Nephron (organoid): ENCODE data around the gene KRTAP10-12.

ENCODE experiments used
- H3K27ac Mint-ChIP-seq, 3 experiments: 2 replicates each; pipeline ENCODE4 v1.8.0; 2020; ENCODE audit warnings: mixed read lengths in 3 of 3, mild to moderate bottlenecking in 2 of 3, moderate library complexity in 1 of 3
- H3K27me3 Mint-ChIP-seq: 2 replicates; pipeline ENCODE4 v1.8.0; 2021; ENCODE audit warnings: low read depth, mild to moderate bottlenecking, moderate library complexity, mixed read lengths
- H3K36me3 Mint-ChIP-seq: 2 replicates; pipeline ENCODE4 v1.8.0; 2020; ENCODE audit warnings: low read depth, mixed read lengths
- H3K4me1 Mint-ChIP-seq: 2 replicates; pipeline ENCODE4 v1.8.0; 2020; ENCODE audit warnings: mixed read lengths
- H3K4me3 Mint-ChIP-seq, 3 experiments: 2 replicates each; pipeline ENCODE4 v1.8.0; 2020; ENCODE audit warnings: mild to moderate bottlenecking in 3 of 3, mixed read lengths in 3 of 3, moderate library complexity in 2 of 3
- H3K9me3 Mint-ChIP-seq: 2 replicates; pipeline ENCODE4 v1.8.0; 2020; ENCODE audit warnings: mixed read lengths
- CTCF ChIP-seq, 3 experiments: fragments of 200-600 bp; sonication (generic); IDR thresholded peaks; one replicate each; pipeline ENCODE4 v1.5.0; 2021; ENCODE audit warnings: antibody characterized with exemption in 3 of 3; ENCODE audit not compliant: unreplicated experiment in 3 of 3

The KRTAP10-12 gene

GRCh38 chr21:44708213-44708865, 11.4 kb downstream of the KRTAP10-12 start:
- Mint-ChIP-seq H3K4me1 (peaks cover 19% of the 10 kb centered on the region), H3K4me3 (no peak overlapping the region), H3K36me3 (no peaks in the 10 kb centered on the region), H3K9me3 (peaks cover 5% of the 10 kb centered on the region), H3K27me3 (peaks cover 100% of the 10 kb centered on the region), H3K27ac (no peak overlapping the region)
- no peak for TF ChIP-seq CTCF (IDR thresholded peaks at IDR 0.05; ENCODE audit: unreplicated experiment in 3 of 3)

- TF ChIP-seq CTCF (IDR thresholded peaks at IDR 0.05; ENCODE audit: unreplicated experiment in 3 of 3), result no peak
- H3K4me3 Mint-ChIP-seq, result peak overlapping the region in 2 of 3 experiments; percentile 50 to 56
- peaks cover 100% of the 10 kb centered on the region for H3K27me3 Mint-ChIP-seq
- H3K36me3 Mint-ChIP-seq, result no peaks in the 10 kb centered on the region
- H3K9me3 Mint-ChIP-seq, result peaks cover 5% of the 10 kb centered on the region
- H3K27ac Mint-ChIP-seq, result no peak overlapping the region
- peaks cover 19% of the 10 kb centered on the region for H3K4me1 Mint-ChIP-seq
Observed at GRCh38 chr21:44708866-44709425, 12.0 kb downstream of the KRTAP10-12 start.

GRCh38 chr21:44709426-44710293, 12.7 kb downstream of the KRTAP10-12 start:
- Mint-ChIP-seq H3K4me3 (peak overlapping the region; percentile 8 to 56 (median 50)), H3K36me3 (no peaks in the 10 kb centered on the region), H3K4me1 (peaks cover 19% of the 10 kb centered on the region), H3K27me3 (peaks cover 100% of the 10 kb centered on the region), H3K27ac (no peak overlapping the region), H3K9me3 (peaks cover 5% of the 10 kb centered on the region)
- TF ChIP-seq CTCF (IDR thresholded peaks at IDR 0.05; ENCODE audit: unreplicated experiment in 3 of 3), result no peak

- Mint-ChIP-seq H3K27ac (no peak overlapping the region), H3K36me3 (no peaks in the 10 kb centered on the region), H3K27me3 (peaks cover 100% of the 10 kb centered on the region), H3K4me1 (peaks cover 19% of the 10 kb centered on the region), H3K4me3 (peak overlapping the region in 2 of 3 experiments; percentile 26 to 28), H3K9me3 (peaks cover 5% of the 10 kb centered on the region)
- no peak for TF ChIP-seq CTCF (IDR thresholded peaks at IDR 0.05; ENCODE audit: unreplicated experiment in 3 of 3)
Observed at GRCh38 chr21:44710294-44710665, 13.3 kb downstream of the KRTAP10-12 start.

- Mint-ChIP-seq H3K27me3 (peaks cover 100% of the 10 kb centered on the region), H3K36me3 (no peaks in the 10 kb centered on the region), H3K9me3 (peaks cover 3% of the 10 kb centered on the region), H3K4me3 (peak overlapping the region; percentile 7 to 46 (median 45)), H3K4me1 (peaks cover 19% of the 10 kb centered on the region), H3K27ac (no peak overlapping the region)
- no peak for TF ChIP-seq CTCF (IDR thresholded peaks at IDR 0.05; ENCODE audit: unreplicated experiment in 3 of 3)
Observed at GRCh38 chr21:44710756-44711326, 13.9 kb downstream of the KRTAP10-12 start.
